Fibroblast of lung (primary cell): ENCODE results near the gene TECPR2.

ENCODE experiments used
- EZH2 ChIP-seq: IDR thresholded peaks from 2 replicates; pipeline ENCODE4 v1.5.1; 2012; ENCODE audit warnings: low read length, control low read depth, mild to moderate bottlenecking; ENCODE audit errors: missing control alignments
- TF ChIP-seq, protein P1 (sequence below), 2 donors: IDR thresholded peaks in 1 of 2; conservative IDR thresholded peaks in 1 of 2; 1 replicate in 1 of 2; 2 replicates in 1 of 2; pipeline ENCODE4 v1.5.1; 2011 to 2012; ENCODE audit warnings: low read length in 2 of 2, control low read depth in 1 of 2, inconsistent platforms in 1 of 2, low read depth in 1 of 2, mild to moderate bottlenecking in 1 of 2

DNA sequence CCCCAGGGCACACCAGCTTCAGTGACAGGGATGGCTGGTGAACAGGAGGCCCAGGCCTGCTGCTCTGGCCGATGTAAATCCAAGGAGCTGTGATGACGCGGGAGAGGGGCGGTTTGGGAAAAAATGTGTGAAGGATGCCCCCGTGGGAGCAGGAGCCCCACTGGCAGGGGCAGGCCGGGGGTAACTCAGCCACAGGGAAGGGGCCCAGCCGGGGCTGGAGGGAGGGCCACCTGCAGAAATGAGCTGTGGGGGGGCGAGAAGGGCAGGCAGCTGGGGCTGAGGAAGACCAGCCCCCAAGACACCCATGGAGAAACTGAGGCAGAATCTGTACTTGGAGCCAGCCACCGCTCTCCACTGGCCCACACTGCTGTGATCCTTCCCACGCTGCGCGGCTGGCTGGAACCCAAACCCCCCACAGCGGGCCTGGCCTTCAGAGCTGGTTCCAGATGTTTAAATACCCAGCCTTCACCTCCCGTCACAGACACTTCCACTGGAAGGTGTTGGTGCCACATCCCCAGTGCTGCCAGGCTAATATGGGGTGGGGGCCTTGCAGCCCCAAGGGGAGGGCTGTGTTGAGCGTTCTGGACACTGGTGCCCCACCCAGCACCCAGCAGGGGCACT is 175.3 kb downstream of the TECPR2 start:
- TF ChIP-seq, protein P1, sequence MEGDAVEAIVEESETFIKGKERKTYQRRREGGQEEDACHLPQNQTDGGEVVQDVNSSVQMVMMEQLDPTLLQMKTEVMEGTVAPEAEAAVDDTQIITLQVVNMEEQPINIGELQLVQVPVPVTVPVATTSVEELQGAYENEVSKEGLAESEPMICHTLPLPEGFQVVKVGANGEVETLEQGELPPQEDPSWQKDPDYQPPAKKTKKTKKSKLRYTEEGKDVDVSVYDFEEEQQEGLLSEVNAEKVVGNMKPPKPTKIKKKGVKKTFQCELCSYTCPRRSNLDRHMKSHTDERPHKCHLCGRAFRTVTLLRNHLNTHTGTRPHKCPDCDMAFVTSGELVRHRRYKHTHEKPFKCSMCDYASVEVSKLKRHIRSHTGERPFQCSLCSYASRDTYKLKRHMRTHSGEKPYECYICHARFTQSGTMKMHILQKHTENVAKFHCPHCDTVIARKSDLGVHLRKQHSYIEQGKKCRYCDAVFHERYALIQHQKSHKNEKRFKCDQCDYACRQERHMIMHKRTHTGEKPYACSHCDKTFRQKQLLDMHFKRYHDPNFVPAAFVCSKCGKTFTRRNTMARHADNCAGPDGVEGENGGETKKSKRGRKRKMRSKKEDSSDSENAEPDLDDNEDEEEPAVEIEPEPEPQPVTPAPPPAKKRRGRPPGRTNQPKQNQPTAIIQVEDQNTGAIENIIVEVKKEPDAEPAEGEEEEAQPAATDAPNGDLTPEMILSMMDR (conservative IDR thresholded peaks at IDR 0.05 in 1 of 2, IDR thresholded peaks at IDR 0.05 in 1 of 2; ENCODE audit: low read depth in 1 of 2, low read length in 2 of 2), result no peak
- no peak for TF ChIP-seq EZH2
